Measurements from ENCODE around the gene MBNL2.

Gene MBNL2

DNA sequence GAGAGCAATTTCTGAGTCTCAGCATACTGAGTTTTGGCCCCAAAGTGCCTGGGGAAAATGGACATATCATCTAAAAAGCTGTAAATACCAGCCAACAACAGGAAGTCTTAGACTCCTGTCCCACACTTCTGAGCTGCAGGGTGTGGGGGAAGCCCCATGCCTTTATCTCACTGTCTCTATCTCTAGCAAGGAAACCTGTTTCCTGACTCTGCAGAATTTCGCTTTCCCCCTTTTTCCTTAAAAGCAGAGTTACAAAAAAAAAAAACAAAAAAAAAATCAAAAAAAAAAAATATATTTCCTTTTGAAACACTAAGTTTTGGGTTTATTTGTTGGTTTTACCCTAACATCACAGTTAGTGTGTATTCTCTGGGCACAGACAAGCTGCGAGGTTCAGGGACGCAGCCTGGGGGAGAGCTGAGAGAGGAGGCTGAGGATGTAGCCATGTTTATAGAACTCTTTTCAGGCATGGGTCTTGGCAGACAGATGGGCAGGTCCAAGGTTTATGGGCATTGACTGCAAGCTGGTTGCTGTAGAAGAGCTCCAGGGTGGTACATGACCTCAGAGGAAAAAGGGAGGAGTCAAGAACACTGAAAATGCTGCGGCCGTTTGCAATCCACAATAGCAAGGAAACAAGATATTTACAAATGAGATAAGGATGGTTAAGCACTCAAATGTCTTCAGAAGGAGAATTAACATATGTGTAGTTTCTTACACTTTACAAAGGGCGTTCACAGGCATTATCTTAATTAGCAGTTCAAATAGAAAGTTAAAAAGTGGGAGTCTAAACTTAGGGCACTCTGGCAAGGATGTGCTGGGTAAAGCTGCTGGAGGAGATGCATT, 4.9 kb downstream of the MBNL2 start:
- H3K27ac ChIP-seq, result no peak overlapping the region
- TF ChIP-seq, protein P1, sequence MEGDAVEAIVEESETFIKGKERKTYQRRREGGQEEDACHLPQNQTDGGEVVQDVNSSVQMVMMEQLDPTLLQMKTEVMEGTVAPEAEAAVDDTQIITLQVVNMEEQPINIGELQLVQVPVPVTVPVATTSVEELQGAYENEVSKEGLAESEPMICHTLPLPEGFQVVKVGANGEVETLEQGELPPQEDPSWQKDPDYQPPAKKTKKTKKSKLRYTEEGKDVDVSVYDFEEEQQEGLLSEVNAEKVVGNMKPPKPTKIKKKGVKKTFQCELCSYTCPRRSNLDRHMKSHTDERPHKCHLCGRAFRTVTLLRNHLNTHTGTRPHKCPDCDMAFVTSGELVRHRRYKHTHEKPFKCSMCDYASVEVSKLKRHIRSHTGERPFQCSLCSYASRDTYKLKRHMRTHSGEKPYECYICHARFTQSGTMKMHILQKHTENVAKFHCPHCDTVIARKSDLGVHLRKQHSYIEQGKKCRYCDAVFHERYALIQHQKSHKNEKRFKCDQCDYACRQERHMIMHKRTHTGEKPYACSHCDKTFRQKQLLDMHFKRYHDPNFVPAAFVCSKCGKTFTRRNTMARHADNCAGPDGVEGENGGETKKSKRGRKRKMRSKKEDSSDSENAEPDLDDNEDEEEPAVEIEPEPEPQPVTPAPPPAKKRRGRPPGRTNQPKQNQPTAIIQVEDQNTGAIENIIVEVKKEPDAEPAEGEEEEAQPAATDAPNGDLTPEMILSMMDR (conservative IDR thresholded peaks at IDR 0.05), result no peak

DNA sequence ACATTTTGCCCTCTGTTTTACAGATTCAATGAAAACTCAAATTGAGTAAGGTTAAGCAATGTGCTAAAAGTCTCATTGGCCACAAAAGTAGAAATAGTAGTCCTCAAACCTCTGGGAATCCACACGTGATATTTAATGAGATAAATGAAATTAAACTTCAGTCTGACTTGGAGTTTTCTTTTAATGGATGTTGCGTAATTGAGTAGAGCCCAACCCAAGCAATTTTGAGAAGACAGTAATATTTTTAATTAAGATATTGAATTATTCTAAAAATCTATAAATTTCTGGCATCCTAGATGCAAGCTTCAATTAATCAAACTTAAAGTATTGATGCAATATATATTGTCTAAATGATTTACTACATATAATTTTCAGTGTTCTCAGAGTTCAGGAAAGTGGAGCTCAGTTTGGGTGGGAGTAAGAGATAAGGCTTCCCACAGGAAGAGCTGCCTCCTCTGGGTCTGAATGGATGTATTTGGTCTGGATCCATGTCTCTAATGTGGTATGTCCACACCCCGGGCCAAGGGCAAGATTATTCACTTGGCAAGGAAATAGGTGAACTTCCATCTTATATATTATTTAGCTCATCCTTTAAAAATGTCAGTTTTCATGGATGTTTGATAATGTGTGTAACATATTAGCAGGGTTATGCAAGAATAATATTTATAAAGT, 6.9 kb downstream of the MBNL2 start:
- TF ChIP-seq, protein P1 (conservative IDR thresholded peaks at IDR 0.05), result no peak
- H3K27ac ChIP-seq, result no peak overlapping the region

DNA sequence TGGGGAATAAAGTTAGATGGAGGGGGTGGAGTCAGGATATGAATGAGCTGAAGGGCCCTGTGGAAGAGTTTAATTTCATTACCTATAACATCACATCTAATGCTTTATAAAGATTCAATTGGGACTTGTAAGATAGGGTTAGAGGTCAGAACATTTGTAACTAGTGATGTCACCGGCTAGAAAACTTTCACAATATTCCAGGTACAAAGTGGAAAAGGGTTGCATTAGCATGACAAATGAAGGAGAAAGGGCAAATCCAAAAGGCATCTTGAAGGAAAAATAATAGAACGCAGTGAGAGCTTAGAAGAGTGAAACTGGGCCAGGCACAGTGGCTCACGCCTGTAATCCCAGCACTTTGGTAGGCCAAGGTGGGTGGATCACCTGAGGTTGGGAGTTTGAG, 7.6 kb downstream of the MBNL2 start:
- TF ChIP-seq, protein P1 (conservative IDR thresholded peaks at IDR 0.05), result no peak

DNA sequence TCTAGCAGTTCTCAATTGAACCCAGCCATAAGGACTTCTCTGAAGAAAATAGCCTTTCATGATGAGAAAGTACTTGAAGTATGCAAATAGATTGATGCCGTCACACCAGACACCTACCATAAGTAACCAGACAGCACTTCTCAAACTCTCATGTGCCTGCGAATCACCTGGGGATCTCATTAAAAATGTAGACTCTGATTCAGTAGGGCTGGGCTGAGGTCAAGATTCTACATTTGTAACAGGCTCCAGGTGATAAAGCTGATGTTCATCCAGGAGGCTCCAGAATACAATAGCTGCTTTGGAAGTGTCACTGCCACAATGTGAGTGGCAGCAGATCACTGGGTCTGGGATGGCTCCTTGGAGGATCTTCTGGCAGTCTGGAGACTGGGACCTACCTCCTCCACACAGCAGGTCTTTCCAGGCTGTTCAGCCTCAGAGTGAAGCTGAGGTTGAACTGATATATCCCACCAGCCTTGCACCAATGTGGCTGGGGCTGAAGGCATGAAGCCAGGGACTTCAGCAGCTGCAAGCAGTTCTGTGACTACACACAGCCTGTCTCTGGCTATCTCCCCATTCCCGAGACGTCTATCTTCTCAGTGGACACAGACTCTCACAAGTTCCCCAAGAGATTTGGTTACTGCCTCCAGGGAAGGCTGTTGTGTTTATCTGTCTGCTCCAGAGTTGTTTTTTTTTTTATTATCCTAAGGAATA, 9.1 kb downstream of the MBNL2 start:
- no peak overlapping the region for H3K27ac ChIP-seq
- TF ChIP-seq, protein P1 (conservative IDR thresholded peaks at IDR 0.05), result no peak

More for the DNA sequence above, 7.6 kb downstream of the MBNL2 start:
- H3K27ac ChIP-seq, result no peak overlapping the region

DNA sequence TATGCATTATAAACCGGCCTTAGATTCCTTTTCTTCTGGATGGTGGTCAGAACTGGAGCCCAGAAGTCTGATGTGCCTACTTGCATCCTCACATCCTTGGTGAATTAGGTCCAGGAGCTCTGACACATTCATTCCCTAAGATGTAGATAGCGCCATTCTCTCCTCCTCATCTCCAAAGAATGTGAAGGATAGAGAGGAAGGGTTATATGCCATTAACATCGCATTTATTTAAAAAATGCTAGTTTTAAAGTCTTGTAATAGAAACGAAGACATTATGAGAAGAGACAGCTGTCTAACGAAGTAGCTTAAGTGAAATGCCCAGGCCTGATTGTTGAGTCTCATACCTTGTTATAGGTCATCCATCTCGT, 9.7 kb downstream of the MBNL2 start:
- TF ChIP-seq, protein P1 (conservative IDR thresholded peaks at IDR 0.05), result no peak
- no peak overlapping the region for H3K27ac ChIP-seq

DNA sequence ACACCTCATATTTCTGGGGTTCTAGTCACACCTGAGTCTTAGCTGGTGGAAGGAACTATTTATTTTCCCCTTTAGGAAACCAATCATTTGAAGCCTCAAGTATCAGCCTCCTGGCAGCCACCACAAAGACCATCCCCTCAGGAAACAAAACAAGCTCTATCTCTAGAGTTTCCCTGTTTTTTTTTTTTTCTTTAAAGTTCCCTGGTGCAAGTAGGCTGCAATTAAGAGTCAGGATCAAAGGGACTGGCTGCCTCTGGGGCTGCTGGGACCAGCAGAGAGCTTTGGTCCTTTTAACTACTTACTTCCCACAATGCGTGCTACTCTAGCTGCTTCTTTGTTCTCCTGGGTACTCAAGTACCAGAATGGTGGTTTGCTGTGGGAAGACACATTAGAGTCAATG, 11.4 kb downstream of the MBNL2 start:
- no peak overlapping the region for H3K27ac ChIP-seq
- TF ChIP-seq, protein P1 (conservative IDR thresholded peaks at IDR 0.05), result no peak

DNA sequence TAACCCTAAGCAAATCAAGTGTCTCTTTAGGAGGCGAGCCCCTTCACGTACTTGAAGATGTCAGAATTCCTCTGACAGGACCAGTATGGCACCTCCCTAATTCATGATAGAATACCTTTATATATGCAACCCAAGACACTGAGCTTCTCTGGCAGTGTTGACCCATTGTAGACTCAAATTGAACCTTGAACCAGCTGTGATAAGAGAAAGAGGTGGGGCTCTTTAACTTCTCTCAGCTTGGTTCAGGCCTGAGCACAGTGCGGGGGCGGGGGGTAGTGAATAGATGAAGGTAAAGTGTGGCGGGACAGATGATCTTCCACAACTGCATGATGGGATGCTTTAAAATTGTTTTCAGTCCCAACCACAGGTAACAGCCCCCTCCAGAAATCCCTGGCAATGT, 12.1 kb downstream of the MBNL2 start:
- TF ChIP-seq, protein P1 (conservative IDR thresholded peaks at IDR 0.05), result no peak
- H3K27ac ChIP-seq, result no peak overlapping the region
